Mesothelial cell of epicardium (in vitro differentiated cells): Measurements from ENCODE around the gene SYNDIG1. TPM values are rescaled to one million over a fixed set of nuclear protein-coding genes. Genes with fewer than 3 reads are reported as not detected.

Experiments
- DNase-seq, 2 experiments: peaks; one replicate each; pipeline ENCODE4 v3.0.0; 2021; ENCODE audit warnings: low spot score in 2 of 2; ENCODE audit not compliant: unreplicated experiment in 2 of 2
- H3K27ac Mint-ChIP-seq: 2 replicates; pipeline ENCODE4 v1.8.0; 2021; ENCODE audit warnings: mixed read lengths
- H3K27me3 Mint-ChIP-seq: 2 replicates; pipeline ENCODE4 v1.8.0; 2021; ENCODE audit warnings: low read depth, mixed read lengths
- H3K36me3 Mint-ChIP-seq: 2 replicates; pipeline ENCODE4 v1.8.0; 2021; ENCODE audit warnings: mixed read lengths
- H3K4me1 Mint-ChIP-seq: 2 replicates; pipeline ENCODE4 v1.8.0; 2021; ENCODE audit warnings: mixed read lengths
- H3K4me3 Mint-ChIP-seq: 2 replicates; pipeline ENCODE4 v1.8.0; 2021; ENCODE audit warnings: mild to moderate bottlenecking, moderate library complexity, mixed read lengths
- H3K9me3 Mint-ChIP-seq: 2 replicates; pipeline ENCODE4 v1.8.0; 2021; ENCODE audit warnings: mixed read lengths
- total RNA-seq: library from RNA; stranded (reverse); gene quantifications from 3 replicates; pipeline ENCODE4 v1.2.1, GENCODE V29; 2021
- TF ChIP-seq, protein P1 (sequence below): fragments of 200-600 bp; sonication (generic); IDR thresholded peaks from one replicate; pipeline ENCODE4 v1.5.0; 2021; ENCODE audit warnings: antibody characterized with exemption; ENCODE audit not compliant: unreplicated experiment

The SYNDIG1 gene
- total RNA-seq, 1 donor from 2014 or later = 0.80 TPM

GRCh38 chr20:24615353-24615752 lies 145.9 kb downstream of the SYNDIG1 start:
- H3K9me3 Mint-ChIP-seq = no peaks in the 10 kb centered on the region
- H3K36me3 Mint-ChIP-seq = no peaks in the 10 kb centered on the region
- H3K4me3 Mint-ChIP-seq = no peak overlapping the region
- H3K27ac Mint-ChIP-seq = no peak overlapping the region
- peaks cover 1% of the 10 kb centered on the region for H3K27me3 Mint-ChIP-seq
- TF ChIP-seq, protein P1, sequence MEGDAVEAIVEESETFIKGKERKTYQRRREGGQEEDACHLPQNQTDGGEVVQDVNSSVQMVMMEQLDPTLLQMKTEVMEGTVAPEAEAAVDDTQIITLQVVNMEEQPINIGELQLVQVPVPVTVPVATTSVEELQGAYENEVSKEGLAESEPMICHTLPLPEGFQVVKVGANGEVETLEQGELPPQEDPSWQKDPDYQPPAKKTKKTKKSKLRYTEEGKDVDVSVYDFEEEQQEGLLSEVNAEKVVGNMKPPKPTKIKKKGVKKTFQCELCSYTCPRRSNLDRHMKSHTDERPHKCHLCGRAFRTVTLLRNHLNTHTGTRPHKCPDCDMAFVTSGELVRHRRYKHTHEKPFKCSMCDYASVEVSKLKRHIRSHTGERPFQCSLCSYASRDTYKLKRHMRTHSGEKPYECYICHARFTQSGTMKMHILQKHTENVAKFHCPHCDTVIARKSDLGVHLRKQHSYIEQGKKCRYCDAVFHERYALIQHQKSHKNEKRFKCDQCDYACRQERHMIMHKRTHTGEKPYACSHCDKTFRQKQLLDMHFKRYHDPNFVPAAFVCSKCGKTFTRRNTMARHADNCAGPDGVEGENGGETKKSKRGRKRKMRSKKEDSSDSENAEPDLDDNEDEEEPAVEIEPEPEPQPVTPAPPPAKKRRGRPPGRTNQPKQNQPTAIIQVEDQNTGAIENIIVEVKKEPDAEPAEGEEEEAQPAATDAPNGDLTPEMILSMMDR = no peak
- DNase-seq = no peak
- no peaks in the 10 kb centered on the region for H3K4me1 Mint-ChIP-seq

DNA sequence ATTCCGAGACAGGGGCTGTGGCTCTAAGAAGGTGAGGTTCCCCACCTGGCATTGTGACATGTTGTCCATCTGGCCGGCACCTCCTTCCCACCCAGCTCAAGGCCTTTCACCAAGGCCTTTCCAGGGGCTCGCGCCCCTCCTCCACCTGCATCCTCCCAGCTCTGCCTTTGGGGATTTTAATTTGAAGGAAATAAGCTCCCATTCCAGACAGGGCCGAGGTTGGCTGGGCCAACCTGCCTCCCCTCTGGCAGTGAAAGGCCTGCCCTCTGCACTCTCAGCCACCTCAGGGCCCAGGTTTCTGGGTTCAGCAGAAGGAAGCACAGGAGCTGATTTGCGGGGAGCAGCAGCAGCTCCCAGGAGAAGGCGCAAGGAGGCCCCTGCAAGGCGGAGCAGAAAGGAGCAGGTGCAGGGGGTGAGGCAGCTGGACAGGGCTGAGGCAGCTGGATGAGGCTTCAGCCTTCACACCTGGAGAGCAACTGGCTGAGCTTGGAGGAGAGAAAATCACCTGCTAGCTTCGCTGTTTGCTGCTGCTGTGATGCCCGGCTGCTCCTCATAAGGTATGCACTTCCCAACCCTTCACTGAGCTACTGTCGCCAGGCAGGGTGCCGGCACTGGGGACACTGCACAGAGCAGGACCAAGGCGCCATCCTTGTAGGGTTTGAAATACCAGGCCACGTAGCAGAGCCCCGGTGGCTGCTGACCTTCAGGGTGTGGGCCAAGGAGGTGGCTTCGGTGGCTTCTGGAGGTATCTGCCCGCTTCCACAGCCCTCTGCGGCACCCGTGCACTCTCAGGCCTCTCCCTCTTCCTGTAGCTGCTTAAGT lies 147.0 kb downstream of the SYNDIG1 start:
- TF ChIP-seq, protein P1 = no peak
- no peak for DNase-seq
- Mint-ChIP-seq H3K4me1 (no peaks in the 10 kb centered on the region), H3K36me3 (no peaks in the 10 kb centered on the region), H3K27ac (no peak overlapping the region), H3K9me3 (no peaks in the 10 kb centered on the region), H3K4me3 (no peak overlapping the region), H3K27me3 (peaks cover 1% of the 10 kb centered on the region)

DNA sequence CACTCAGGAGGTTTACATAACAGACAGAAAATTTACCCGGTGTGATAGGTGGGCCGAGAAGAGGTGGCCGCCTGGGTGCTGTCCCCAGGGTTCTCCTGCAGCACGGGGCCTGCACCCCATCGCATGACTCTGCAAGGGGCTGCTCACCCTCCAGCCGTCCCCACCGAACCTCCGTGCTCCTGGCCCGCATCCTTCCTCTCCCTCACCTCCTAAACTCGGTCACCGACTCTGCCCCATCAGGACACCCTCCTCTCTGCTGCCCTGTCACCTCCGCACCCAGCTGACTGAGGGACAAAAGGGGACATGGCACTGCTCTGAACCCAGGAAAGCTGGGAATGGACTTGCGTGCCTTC lies 147.6 kb downstream of the SYNDIG1 start:
- Mint-ChIP-seq H3K27me3 (peaks cover 1% of the 10 kb centered on the region), H3K4me3 (no peak overlapping the region), H3K27ac (no peak overlapping the region), H3K36me3 (no peaks in the 10 kb centered on the region), H3K9me3 (no peaks in the 10 kb centered on the region), H3K4me1 (no peaks in the 10 kb centered on the region)
- no peak for DNase-seq
- TF ChIP-seq, protein P1 = no peak

GRCh38 chr20:24617757-24618450 lies 148.5 kb downstream of the SYNDIG1 start:
- TF ChIP-seq, protein P1 = no peak
- DNase-seq = no peak
- Mint-ChIP-seq H3K4me1 (no peaks in the 10 kb centered on the region), H3K9me3 (no peaks in the 10 kb centered on the region), H3K36me3 (no peaks in the 10 kb centered on the region), H3K27ac (no peak overlapping the region), H3K27me3 (peaks cover 1% of the 10 kb centered on the region), H3K4me3 (no peak overlapping the region)

- Mint-ChIP-seq H3K36me3 (no peaks in the 10 kb centered on the region), H3K27me3 (peaks cover 1% of the 10 kb centered on the region), H3K4me3 (no peak overlapping the region), H3K9me3 (no peaks in the 10 kb centered on the region), H3K27ac (no peak overlapping the region), H3K4me1 (no peaks in the 10 kb centered on the region)
- DNase-seq = no peak
- TF ChIP-seq, protein P1 = no peak
Observed at GRCh38 chr20:24618739-24619138, 149.3 kb downstream of the SYNDIG1 start.
